Loucy (cell line): ENCODE results near the gene ADAMTS12.

Experiments
- H2AFZ ChIP-seq: fragments of 200-600 bp; sonication (generic); 2 replicates; pipeline ENCODE4 v1.6.0; 2016; ENCODE audit warnings: antibody characterized with exemption, mild to moderate bottlenecking, low read length, moderate library complexity
- H3F3A ChIP-seq: fragments of 200-600 bp; 2 replicates; pipeline ENCODE4 v1.6.0; 2016; ENCODE audit warnings: antibody characterized with exemption, low read depth, mild to moderate bottlenecking
- H3K27me3 ChIP-seq: fragments of 200-600 bp; sonication (generic); 2 replicates; pipeline ENCODE4 v1.6.1; 2014; ENCODE audit warnings: low read length, mild to moderate bottlenecking; ENCODE audit not compliant: insufficient read depth, poor library complexity, severe bottlenecking
- H3K36me3 ChIP-seq: fragments of 200-600 bp; sonication (generic); 2 replicates; pipeline ENCODE4 v1.6.1; 2016; ENCODE audit warnings: low read length; ENCODE audit not compliant: insufficient read depth
- H3K4me1 ChIP-seq: fragments of 200-600 bp; sonication (generic); 2 replicates; pipeline ENCODE4 v1.5.1; 2014; ENCODE audit warnings: low read length, mild to moderate bottlenecking; ENCODE audit not compliant: insufficient read depth, poor library complexity, severe bottlenecking
- H3K4me2 ChIP-seq: fragments of 200-600 bp; sonication (generic); 2 replicates; pipeline ENCODE4 v1.6.0; 2014; ENCODE audit warnings: antibody characterized with exemption, low read length, low read depth, mild to moderate bottlenecking; ENCODE audit not compliant: poor library complexity, severe bottlenecking
- H3K4me3 ChIP-seq: fragments of 200-600 bp; sonication (generic); 2 replicates; pipeline ENCODE4 v1.5.1; 2014; ENCODE audit warnings: low read length, mild to moderate bottlenecking, mixed read lengths; ENCODE audit not compliant: poor library complexity, severe bottlenecking
- H3K79me2 ChIP-seq: fragments of 200-600 bp; sonication (generic); 2 replicates; pipeline ENCODE4 v1.6.1; 2014; ENCODE audit warnings: low read length; ENCODE audit not compliant: insufficient read depth
- H3K9ac ChIP-seq: fragments of 200-600 bp; sonication (generic); 2 replicates; pipeline ENCODE4 v1.6.0; 2014; ENCODE audit warnings: mild to moderate bottlenecking, low read depth, low read length, moderate library complexity; ENCODE audit not compliant: poor library complexity, severe bottlenecking
- H3K9me2 ChIP-seq: fragments of 200-600 bp; sonication (generic); replicated peaks from 2 replicates; pipeline ENCODE4 v1.6.1; 2016; ENCODE audit warnings: low read depth, low read length, mixed read lengths
- H3K9me3 ChIP-seq: fragments of 200-600 bp; sonication (generic); 2 replicates; pipeline ENCODE4 v1.6.1; 2014; ENCODE audit warnings: mild to moderate bottlenecking, antibody characterized with exemption, low read length, low read depth; ENCODE audit not compliant: insufficient read depth
- H4K20me1 ChIP-seq: fragments of 200-600 bp; sonication (generic); 2 replicates; pipeline ENCODE4 v1.6.0; 2014; ENCODE audit warnings: antibody characterized with exemption, low read length, mild to moderate bottlenecking; ENCODE audit not compliant: insufficient read depth, poor library complexity, severe bottlenecking
- EZH2phosphoT487 ChIP-seq: fragments of 200-600 bp; IDR thresholded peaks from 2 replicates; pipeline ENCODE4 v1.6.1; 2018; ENCODE audit warnings: antibody characterized with exemption, mild to moderate bottlenecking, moderate library complexity, borderline replicate concordance
- TF ChIP-seq, protein P1 (sequence below): fragments of 200-600 bp; sonication (generic); conservative IDR thresholded peaks from 2 replicates; pipeline ENCODE4 v1.5.1; 2014; ENCODE audit warnings: mild to moderate bottlenecking, antibody characterized with exemption, low read length

ADAMTS12 gene

GRCh38 chr5:33852837-33853236 lies 39.0 kb downstream of the ADAMTS12 start:
- no peak overlapping the region for H2AFZ ChIP-seq
- no peak overlapping the region for H3K4me3 ChIP-seq
- no peak overlapping the region for H3K4me2 ChIP-seq
- peaks cover 24% of the 10 kb centered on the region for H3K4me1 ChIP-seq
- no peaks in the 10 kb centered on the region for H3K9me2 ChIP-seq
- H3K79me2 ChIP-seq, result no peaks in the 10 kb centered on the region
- H4K20me1 ChIP-seq, result no peaks in the 10 kb centered on the region
- H3K9ac ChIP-seq, result no peak overlapping the region
- H3K9me3 ChIP-seq, result no peaks in the 10 kb centered on the region
- no peaks in the 10 kb centered on the region for H3K36me3 ChIP-seq
- no peak for TF ChIP-seq EZH2phosphoT487
- TF ChIP-seq, protein P1, sequence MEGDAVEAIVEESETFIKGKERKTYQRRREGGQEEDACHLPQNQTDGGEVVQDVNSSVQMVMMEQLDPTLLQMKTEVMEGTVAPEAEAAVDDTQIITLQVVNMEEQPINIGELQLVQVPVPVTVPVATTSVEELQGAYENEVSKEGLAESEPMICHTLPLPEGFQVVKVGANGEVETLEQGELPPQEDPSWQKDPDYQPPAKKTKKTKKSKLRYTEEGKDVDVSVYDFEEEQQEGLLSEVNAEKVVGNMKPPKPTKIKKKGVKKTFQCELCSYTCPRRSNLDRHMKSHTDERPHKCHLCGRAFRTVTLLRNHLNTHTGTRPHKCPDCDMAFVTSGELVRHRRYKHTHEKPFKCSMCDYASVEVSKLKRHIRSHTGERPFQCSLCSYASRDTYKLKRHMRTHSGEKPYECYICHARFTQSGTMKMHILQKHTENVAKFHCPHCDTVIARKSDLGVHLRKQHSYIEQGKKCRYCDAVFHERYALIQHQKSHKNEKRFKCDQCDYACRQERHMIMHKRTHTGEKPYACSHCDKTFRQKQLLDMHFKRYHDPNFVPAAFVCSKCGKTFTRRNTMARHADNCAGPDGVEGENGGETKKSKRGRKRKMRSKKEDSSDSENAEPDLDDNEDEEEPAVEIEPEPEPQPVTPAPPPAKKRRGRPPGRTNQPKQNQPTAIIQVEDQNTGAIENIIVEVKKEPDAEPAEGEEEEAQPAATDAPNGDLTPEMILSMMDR, result no peak
- H3K27me3 ChIP-seq, result no peaks in the 10 kb centered on the region
- H3F3A ChIP-seq, result 0 out of 2 replicates have a peak, but pooled peaks cover 8% of the 10 kb centered on the region

DNA sequence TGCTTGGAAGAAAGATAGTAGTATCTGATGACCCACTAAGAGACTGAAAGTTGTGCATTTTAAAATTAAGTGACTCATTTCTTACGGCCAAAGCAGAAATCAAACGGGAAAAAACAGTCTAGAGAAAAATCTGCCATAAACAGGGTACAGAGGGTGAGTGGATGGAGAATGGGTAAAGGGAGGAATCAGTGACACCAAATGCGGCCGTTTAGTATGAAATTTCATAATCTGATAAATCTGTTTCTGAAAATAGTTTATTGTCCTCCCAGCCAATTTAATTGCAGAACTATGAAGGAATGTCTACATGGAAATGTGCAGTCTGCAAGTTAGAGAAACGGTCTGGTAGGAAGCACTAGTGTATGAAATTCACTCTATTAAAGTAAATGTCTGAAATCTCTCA lies 39.5 kb downstream of the ADAMTS12 start:
- no peak for TF ChIP-seq EZH2phosphoT487
- TF ChIP-seq, protein P1, result no peak
- no peaks in the 10 kb centered on the region for H3K27me3 ChIP-seq
- no peak overlapping the region for H2AFZ ChIP-seq
- H3K4me1 ChIP-seq, result peaks cover 24% of the 10 kb centered on the region
- H3K9me3 ChIP-seq, result no peaks in the 10 kb centered on the region
- 0 out of 2 replicates have a peak, but pooled peaks cover 8% of the 10 kb centered on the region for H3F3A ChIP-seq
- no peaks in the 10 kb centered on the region for H3K36me3 ChIP-seq
- H3K79me2 ChIP-seq, result no peaks in the 10 kb centered on the region
- H3K4me2 ChIP-seq, result no peak overlapping the region
- H3K4me3 ChIP-seq, result no peak overlapping the region
- no peaks in the 10 kb centered on the region for H4K20me1 ChIP-seq
- H3K9me2 ChIP-seq, result no peaks in the 10 kb centered on the region
- no peak overlapping the region for H3K9ac ChIP-seq

- peaks cover 24% of the 10 kb centered on the region for H3K4me1 ChIP-seq
- H2AFZ ChIP-seq, result peak overlapping the region; percentile 26; the same call in 1 of the 2 replicates
- TF ChIP-seq, protein P1, result 0 out of 2 replicates have a peak, but pooled peaks have one; percentile 8
- no peak for TF ChIP-seq EZH2phosphoT487
- H3K4me3 ChIP-seq, result peak overlapping the region; percentile 38
- H3K79me2 ChIP-seq, result no peaks in the 10 kb centered on the region
- no peaks in the 10 kb centered on the region for H3K9me2 ChIP-seq
- no peaks in the 10 kb centered on the region for H3K36me3 ChIP-seq
- H3K4me2 ChIP-seq, result peak overlapping the region; percentile 63
- peak overlapping the region; percentile 51 for H3K9ac ChIP-seq
- H3F3A ChIP-seq, result 0 out of 2 replicates have a peak, but pooled peaks cover 8% of the 10 kb centered on the region
- no peaks in the 10 kb centered on the region for H3K27me3 ChIP-seq
- no peaks in the 10 kb centered on the region for H3K9me3 ChIP-seq
- H4K20me1 ChIP-seq, result no peaks in the 10 kb centered on the region
Observed at GRCh38 chr5:33850100-33850594, 41.6 kb downstream of the ADAMTS12 start.
